SU-DHL-6 (cell line): ENCODE results near the gene FAM83G.

ENCODE experiments used
- H2AFZ ChIP-seq: fragments of 200-600 bp; sonication (generic); 2 replicates; pipeline ENCODE4 v1.6.1; 2014; ENCODE audit warnings: low read depth, mild to moderate bottlenecking, moderate library complexity, mixed read lengths, antibody characterized with exemption, low read length; ENCODE audit not compliant: severe bottlenecking
- H3F3A ChIP-seq: fragments of 200-600 bp; shearing (Covaris generic); 2 replicates; pipeline ENCODE4 v1.6.0; 2016; ENCODE audit warnings: antibody characterized with exemption, mild to moderate bottlenecking; ENCODE audit not compliant: insufficient read depth
- H3K27ac ChIP-seq: fragments of 200-600 bp; sonication (generic); 2 replicates; pipeline ENCODE4 v1.5.1; 2016; ENCODE audit warnings: low read depth, mild to moderate bottlenecking, low read length, moderate library complexity, mixed read lengths
- H3K27me3 ChIP-seq: fragments of 200-600 bp; sonication (generic), shearing (Covaris generic); 2 replicates; pipeline ENCODE4 v1.6.0; 2014; ENCODE audit warnings: mild to moderate bottlenecking, low read length
- H3K36me3 ChIP-seq: fragments of 200-600 bp; sonication (generic); 2 replicates; pipeline ENCODE4 v1.6.1; 2014; ENCODE audit warnings: mild to moderate bottlenecking, low read length, mixed read lengths
- H3K4me2 ChIP-seq: fragments of 300-600, 200-600 bp; shearing (Covaris generic), sonication (generic); 2 replicates; pipeline ENCODE4 v1.6.0; 2014; ENCODE audit warnings: low read length, low read depth, mild to moderate bottlenecking; ENCODE audit not compliant: poor library complexity, severe bottlenecking
- H3K4me3 ChIP-seq: fragments of 200-600 bp; sonication (generic); 2 replicates; pipeline ENCODE4 v1.5.1; 2014; ENCODE audit warnings: antibody characterized with exemption, low read length, mild to moderate bottlenecking, mixed read lengths; ENCODE audit not compliant: insufficient read depth, poor library complexity, severe bottlenecking
- H3K79me2 ChIP-seq: fragments of 200-600 bp; sonication (generic); 2 replicates; pipeline ENCODE4 v1.6.1; 2014; ENCODE audit warnings: mild to moderate bottlenecking, low read length, moderate library complexity; ENCODE audit not compliant: insufficient read depth
- H3K9ac ChIP-seq: fragments of 200-600 bp; sonication (generic); 2 replicates; pipeline ENCODE4 v1.7.0; 2014; ENCODE audit warnings: mild to moderate bottlenecking, low read length
- H3K9me2 ChIP-seq: fragments of 200-600 bp; sonication (generic); replicated peaks from 2 replicates; pipeline ENCODE4 v1.6.1; 2014; ENCODE audit warnings: low read length; ENCODE audit not compliant: insufficient read depth
- H3K9me3 ChIP-seq: fragments of 200-600 bp; sonication (generic); 2 replicates; pipeline ENCODE4 v1.6.1; 2014; ENCODE audit warnings: low read length, mixed read lengths; ENCODE audit not compliant: insufficient read depth
- H4K20me1 ChIP-seq: fragments of 200-600 bp; sonication (generic); 2 replicates; pipeline ENCODE4 v1.6.1; 2014; ENCODE audit warnings: low read depth, mild to moderate bottlenecking, antibody characterized with exemption, low read length, moderate library complexity, mixed read lengths
- EZH2phosphoT487 ChIP-seq: fragments of 200-600 bp; sonication (generic), shearing (Covaris generic); conservative IDR thresholded peaks from 2 replicates; pipeline ENCODE4 v1.6.1; 2018; ENCODE audit warnings: mild to moderate bottlenecking, antibody characterized with exemption, low read length, moderate library complexity, mixed read lengths
- TF ChIP-seq, protein P1 (sequence below): fragments of 200-600 bp; sonication (generic); IDR thresholded peaks from one replicate; pipeline ENCODE4 v1.5.1; 2017; ENCODE audit warnings: antibody characterized with exemption, mild to moderate bottlenecking, low read length, moderate library complexity; ENCODE audit not compliant: insufficient read depth, poor library complexity, severe bottlenecking

The FAM83G gene

DNA sequence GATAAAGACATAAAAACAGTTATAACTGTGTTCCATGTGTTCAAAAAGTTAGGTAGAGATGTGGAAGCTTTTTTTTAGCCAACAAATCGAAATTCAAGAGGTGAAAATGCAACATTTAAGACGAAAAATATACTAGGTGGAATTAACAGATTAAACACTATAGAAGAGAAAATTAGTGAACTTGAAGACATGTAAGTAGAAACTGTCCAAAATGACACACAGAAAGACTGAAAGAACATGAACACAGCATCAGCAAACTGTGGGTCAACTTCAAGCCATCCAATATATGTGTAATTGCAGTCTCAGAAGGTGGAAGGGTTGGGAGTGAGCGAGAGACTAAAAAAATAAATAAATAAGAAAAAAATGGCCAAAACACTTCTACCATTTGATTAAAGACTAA lies 9.3 kb downstream of the FAM83G start:
- no peak overlapping the region for H3K4me3 ChIP-seq
- no peak overlapping the region for H3K27ac ChIP-seq
- no peaks in the 10 kb centered on the region for H3F3A ChIP-seq
- H3K9me3 ChIP-seq, result peaks cover 7% of the 10 kb centered on the region; the same call in 1 of the 2 replicates
- no peaks in the 10 kb centered on the region for H3K27me3 ChIP-seq
- no peaks in the 10 kb centered on the region for H3K9me2 ChIP-seq
- H3K36me3 ChIP-seq, result peaks cover 13% of the 10 kb centered on the region; the same call in 1 of the 2 replicates
- TF ChIP-seq, protein P1, sequence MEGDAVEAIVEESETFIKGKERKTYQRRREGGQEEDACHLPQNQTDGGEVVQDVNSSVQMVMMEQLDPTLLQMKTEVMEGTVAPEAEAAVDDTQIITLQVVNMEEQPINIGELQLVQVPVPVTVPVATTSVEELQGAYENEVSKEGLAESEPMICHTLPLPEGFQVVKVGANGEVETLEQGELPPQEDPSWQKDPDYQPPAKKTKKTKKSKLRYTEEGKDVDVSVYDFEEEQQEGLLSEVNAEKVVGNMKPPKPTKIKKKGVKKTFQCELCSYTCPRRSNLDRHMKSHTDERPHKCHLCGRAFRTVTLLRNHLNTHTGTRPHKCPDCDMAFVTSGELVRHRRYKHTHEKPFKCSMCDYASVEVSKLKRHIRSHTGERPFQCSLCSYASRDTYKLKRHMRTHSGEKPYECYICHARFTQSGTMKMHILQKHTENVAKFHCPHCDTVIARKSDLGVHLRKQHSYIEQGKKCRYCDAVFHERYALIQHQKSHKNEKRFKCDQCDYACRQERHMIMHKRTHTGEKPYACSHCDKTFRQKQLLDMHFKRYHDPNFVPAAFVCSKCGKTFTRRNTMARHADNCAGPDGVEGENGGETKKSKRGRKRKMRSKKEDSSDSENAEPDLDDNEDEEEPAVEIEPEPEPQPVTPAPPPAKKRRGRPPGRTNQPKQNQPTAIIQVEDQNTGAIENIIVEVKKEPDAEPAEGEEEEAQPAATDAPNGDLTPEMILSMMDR, result no peak
- TF ChIP-seq EZH2phosphoT487, result no peak
- H3K9ac ChIP-seq, result no peak overlapping the region
- H2AFZ ChIP-seq, result no peak overlapping the region
- H3K4me2 ChIP-seq, result no peak overlapping the region
- H4K20me1 ChIP-seq, result no peaks in the 10 kb centered on the region; the same call in 1 of the 2 replicates
- peaks cover 52% of the 10 kb centered on the region for H3K79me2 ChIP-seq

DNA sequence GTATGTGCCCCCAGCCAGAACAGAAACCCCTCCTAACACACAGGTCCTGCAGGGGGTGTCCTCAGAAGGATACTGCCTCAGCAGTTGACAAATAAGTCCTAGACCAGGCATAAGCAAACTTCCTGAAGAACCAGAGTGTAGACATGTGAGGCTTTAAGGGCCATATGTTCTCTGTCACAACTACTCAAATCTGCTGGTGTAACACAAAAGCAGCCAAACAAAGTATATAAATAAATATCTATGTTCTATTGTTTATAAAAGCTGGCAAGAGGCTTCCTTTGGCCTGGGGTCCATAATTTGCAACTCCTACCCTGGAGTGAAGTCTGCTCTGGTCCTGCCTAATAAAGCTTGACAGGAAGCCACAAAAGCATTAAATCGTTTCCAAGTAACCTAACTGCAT lies 9.9 kb downstream of the FAM83G start:
- Histone ChIP-seq H3K9ac (no peak overlapping the region), H3K4me3 (no peak overlapping the region), H3K9me3 (peaks cover 7% of the 10 kb centered on the region; the same call in 1 of the 2 replicates), H3K27ac (no peak overlapping the region), H3K79me2 (peaks cover 52% of the 10 kb centered on the region), H4K20me1 (no peaks in the 10 kb centered on the region; the same call in 1 of the 2 replicates), H3F3A (no peaks in the 10 kb centered on the region), H2AFZ (no peak overlapping the region), H3K4me2 (no peak overlapping the region), H3K36me3 (peaks cover 13% of the 10 kb centered on the region; the same call in 1 of the 2 replicates), H3K9me2 (no peaks in the 10 kb centered on the region), H3K27me3 (no peaks in the 10 kb centered on the region)
- TF ChIP-seq, protein P1, result no peak
- no peak for TF ChIP-seq EZH2phosphoT487

DNA sequence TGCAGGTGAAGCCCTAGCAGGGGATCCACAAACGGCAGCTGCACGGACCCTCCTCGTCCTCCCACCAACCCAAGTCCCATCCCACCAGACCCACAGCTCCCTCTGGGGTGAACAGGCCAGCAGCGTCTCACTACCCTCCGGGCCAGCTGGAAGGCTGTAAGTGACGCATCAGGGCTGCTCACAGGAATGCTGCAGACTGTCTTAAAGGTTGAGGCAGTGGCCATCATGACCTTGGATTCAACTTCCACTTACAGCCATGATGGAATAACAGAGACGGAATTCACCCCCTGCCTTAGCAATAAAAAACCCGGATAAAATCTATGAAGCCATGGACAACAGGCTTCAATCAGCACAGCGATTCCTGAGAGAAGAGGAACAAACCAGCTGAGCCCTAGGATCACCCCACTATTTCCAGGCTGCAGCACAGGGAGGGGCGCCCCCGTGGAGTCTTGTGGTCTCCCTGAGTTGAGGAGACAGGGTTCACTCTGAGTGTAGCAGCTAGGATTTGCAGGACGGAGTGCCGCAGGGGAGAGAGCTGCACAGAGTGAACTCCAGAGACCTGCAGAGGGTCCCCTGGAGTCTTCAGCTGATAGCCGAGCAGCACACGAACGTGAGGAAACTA lies 10.5 kb downstream of the FAM83G start:
- no peak overlapping the region for H3K4me3 ChIP-seq
- no peak overlapping the region for H3K9ac ChIP-seq
- H3K27ac ChIP-seq, result no peak overlapping the region
- no peaks in the 10 kb centered on the region for H3K9me2 ChIP-seq
- no peaks in the 10 kb centered on the region for H3F3A ChIP-seq
- H3K4me2 ChIP-seq, result no peak overlapping the region
- H3K36me3 ChIP-seq, result peaks cover 13% of the 10 kb centered on the region; the same call in 1 of the 2 replicates
- H4K20me1 ChIP-seq, result no peaks in the 10 kb centered on the region; the same call in 1 of the 2 replicates
- H2AFZ ChIP-seq, result no peak overlapping the region
- TF ChIP-seq, protein P1, result no peak
- no peak for TF ChIP-seq EZH2phosphoT487
- H3K79me2 ChIP-seq, result peaks cover 52% of the 10 kb centered on the region
- no peaks in the 10 kb centered on the region for H3K27me3 ChIP-seq
- H3K9me3 ChIP-seq, result peaks cover 7% of the 10 kb centered on the region; the same call in 1 of the 2 replicates
